PC-3 (cell line): Measurements from ENCODE around the gene CFAP57. TPM values are rescaled to one million over a fixed set of nuclear protein-coding genes. Genes with fewer than 3 reads are reported as not detected.

Source experiments
- ATAC-seq: fragments of 200-7000 bp; cut with Tn5 transposase; 2 replicates; pipeline ENCODE4 v1.9.1; 2020; ENCODE audit warnings: mild to moderate bottlenecking, moderate library complexity
- BruUV-seq: library from RNA; stranded (reverse); fragments of 400-500 nt; replicated peaks from 2 replicates; lab custom pipeline; 2021; lab: Mats Ljungman, UMichigan
- CTCF ChIA-PET: fragments of 300-600 bp; sonication (Branson Sonifier 250); formaldehyde crosslinking; loops from one replicate; lab custom pipeline; 2022; ENCODE audit warnings: antibody characterized with exemption; lab: Charles Lee
- POLR2A ChIA-PET: fragments of 300-600 bp; sonication (Branson Sonifier 250); formaldehyde crosslinking; loops from one replicate; lab custom pipeline; 2022; ENCODE audit warnings: antibody characterized with exemption; ENCODE audit not compliant: unreplicated experiment; lab: Charles Lee
- DNase-seq: peaks from one replicate; pipeline ENCODE4 v3.0.0-alpha.2; 2015
- H2AFZ ChIP-seq: fragments of 300-600 bp; sonication (generic); 2 replicates; pipeline ENCODE4 v1.6.0; 2016; ENCODE audit warnings: antibody characterized with exemption, low read length
- H3F3A ChIP-seq: fragments of 300-600 bp; sonication (generic); one replicate; pipeline ENCODE4 v1.6.0; 2017; ENCODE audit warnings: antibody characterized with exemption, low read length, control low read depth, mild to moderate bottlenecking; ENCODE audit not compliant: unreplicated experiment
- H3K27ac ChIP-seq: fragments of 300-600 bp; sonication (generic); 2 replicates; pipeline ENCODE4 v1.5.1; 2016; ENCODE audit warnings: mild to moderate bottlenecking, low read length
- H3K27me3 ChIP-seq: fragments of 300-600 bp; sonication (generic); 2 replicates; pipeline ENCODE4 v1.6.1; 2016; ENCODE audit warnings: low read length, mixed read lengths
- H3K36me3 ChIP-seq: fragments of 300-600 bp; sonication (generic); 2 replicates; pipeline ENCODE4 v1.6.1; 2016; ENCODE audit warnings: low read depth, mixed run types, low read length, mixed read lengths
- H3K4me1 ChIP-seq: fragments of 300-600 bp; sonication (generic); 2 replicates; pipeline ENCODE4 v1.5.1; 2016; ENCODE audit warnings: low read length; ENCODE audit not compliant: insufficient read depth
- H3K4me2 ChIP-seq: fragments of 300-600 bp; sonication (generic); 2 replicates; pipeline ENCODE4 v1.6.0; 2016; ENCODE audit warnings: low read length
- H3K4me3 ChIP-seq: fragments of 300-600 bp; sonication (generic); 2 replicates; pipeline ENCODE4 v1.5.1; 2016; ENCODE audit warnings: mild to moderate bottlenecking, low read length, mixed read lengths
- H3K79me2 ChIP-seq: fragments of 300-600 bp; sonication (generic); 2 replicates; pipeline ENCODE4 v1.6.1; 2017; ENCODE audit warnings: low read length, mixed read lengths
- H3K9ac ChIP-seq: fragments of 300-600 bp; sonication (generic); 2 replicates; pipeline ENCODE4 v1.6.0; 2016; ENCODE audit warnings: mild to moderate bottlenecking, low read length
- H3K9me2 ChIP-seq: fragments of 300-600 bp; sonication (generic); replicated peaks from 2 replicates; pipeline ENCODE4 v1.6.1; 2016; ENCODE audit warnings: mixed run types, low read length, mixed read lengths
- H3K9me3 ChIP-seq: fragments of 300-600 bp; sonication (generic); 2 replicates; pipeline ENCODE4 v1.6.1; 2016; ENCODE audit warnings: low read length, mixed read lengths
- H4K20me1 ChIP-seq: fragments of 300-600 bp; sonication (generic); 2 replicates; pipeline ENCODE4 v1.6.1; 2016; ENCODE audit warnings: low read length, mixed read lengths
- EZH2 ChIP-seq: fragments of 300-600 bp; sonication (generic); IDR thresholded peaks from one replicate; pipeline ENCODE4 v1.6.1; 2017; ENCODE audit warnings: antibody characterized with exemption, mild to moderate bottlenecking, low read length; ENCODE audit not compliant: unreplicated experiment
- EZH2phosphoT487 ChIP-seq: fragments of 300-600 bp; sonication (generic); IDR thresholded peaks from 2 replicates; pipeline ENCODE4 v1.6.1; 2018; ENCODE audit warnings: mild to moderate bottlenecking, antibody characterized with exemption, low read length, borderline replicate concordance
- intact Hi-C: fragments of 100-400 bp; cut with micrococcal nuclease; formaldehyde crosslinking; loops from 2 replicates; pipeline ENCODE4 v1.9.0; 2023
- total RNA-seq: library from RNA; depleted of rRNA; stranded (reverse); fragments of >200 nt; gene quantifications from 2 replicates; pipeline ENCODE4 v1.2.3, GENCODE V29; 2014
- TF ChIP-seq, protein P1 (sequence below): fragments of 300-600 bp; sonication (generic); conservative IDR thresholded peaks from 2 replicates; pipeline ENCODE4 v1.5.1; 2017; ENCODE audit warnings: antibody characterized with exemption, low read depth, mild to moderate bottlenecking, low read length

The CFAP57 gene
- total RNA-seq, 1 experiment from 2014 or later = 1.2 TPM

DNA sequence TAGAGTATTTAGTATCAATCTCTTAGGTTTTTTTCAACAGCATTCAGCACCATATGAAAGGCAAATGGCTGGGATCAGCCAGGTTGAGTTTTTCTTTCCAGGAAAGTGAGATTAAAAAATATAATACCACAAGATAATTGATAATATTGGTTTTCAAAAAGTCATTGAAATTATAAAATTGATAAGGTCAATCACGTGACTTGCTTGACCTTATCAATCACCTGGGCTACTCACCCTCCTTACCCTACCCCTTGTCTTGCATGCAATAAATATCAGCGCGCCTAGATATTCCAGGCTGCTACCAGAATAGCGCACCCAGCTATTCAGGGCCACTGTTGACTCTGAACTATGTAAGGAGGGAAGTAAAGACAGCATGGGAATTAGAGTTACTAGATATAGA is 31.5 kb upstream of the CFAP57 start:
- POLR2A ChIA-PET = no interaction called here
- no TSS peak for BruUV-seq
- H3F3A ChIP-seq = no peaks in the 10 kb centered on the region
- H3K4me3 ChIP-seq = no peak overlapping the region
- no peaks in the 10 kb centered on the region for H3K36me3 ChIP-seq
- DNase-seq = no peak
- no peak overlapping the region for H3K9ac ChIP-seq
- no peaks in the 10 kb centered on the region for H3K79me2 ChIP-seq
- CTCF ChIA-PET = no interaction called here
- intact Hi-C loops = no loop called here
- H3K27me3 ChIP-seq = no peaks in the 10 kb centered on the region
- H3K9me3 ChIP-seq = no peaks in the 10 kb centered on the region
- H2AFZ ChIP-seq = no peak overlapping the region
- no peaks in the 10 kb centered on the region for H4K20me1 ChIP-seq
- no peak overlapping the region for H3K27ac ChIP-seq
- peaks cover 28% of the 10 kb centered on the region for H3K4me1 ChIP-seq
- TF ChIP-seq EZH2 (no peak), EZH2phosphoT487 (no peak)
- TF ChIP-seq, protein P1, sequence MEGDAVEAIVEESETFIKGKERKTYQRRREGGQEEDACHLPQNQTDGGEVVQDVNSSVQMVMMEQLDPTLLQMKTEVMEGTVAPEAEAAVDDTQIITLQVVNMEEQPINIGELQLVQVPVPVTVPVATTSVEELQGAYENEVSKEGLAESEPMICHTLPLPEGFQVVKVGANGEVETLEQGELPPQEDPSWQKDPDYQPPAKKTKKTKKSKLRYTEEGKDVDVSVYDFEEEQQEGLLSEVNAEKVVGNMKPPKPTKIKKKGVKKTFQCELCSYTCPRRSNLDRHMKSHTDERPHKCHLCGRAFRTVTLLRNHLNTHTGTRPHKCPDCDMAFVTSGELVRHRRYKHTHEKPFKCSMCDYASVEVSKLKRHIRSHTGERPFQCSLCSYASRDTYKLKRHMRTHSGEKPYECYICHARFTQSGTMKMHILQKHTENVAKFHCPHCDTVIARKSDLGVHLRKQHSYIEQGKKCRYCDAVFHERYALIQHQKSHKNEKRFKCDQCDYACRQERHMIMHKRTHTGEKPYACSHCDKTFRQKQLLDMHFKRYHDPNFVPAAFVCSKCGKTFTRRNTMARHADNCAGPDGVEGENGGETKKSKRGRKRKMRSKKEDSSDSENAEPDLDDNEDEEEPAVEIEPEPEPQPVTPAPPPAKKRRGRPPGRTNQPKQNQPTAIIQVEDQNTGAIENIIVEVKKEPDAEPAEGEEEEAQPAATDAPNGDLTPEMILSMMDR = no peak
- H3K9me2 ChIP-seq = no peaks in the 10 kb centered on the region
- no peak for ATAC-seq
- H3K4me2 ChIP-seq = no peak overlapping the region

DNA sequence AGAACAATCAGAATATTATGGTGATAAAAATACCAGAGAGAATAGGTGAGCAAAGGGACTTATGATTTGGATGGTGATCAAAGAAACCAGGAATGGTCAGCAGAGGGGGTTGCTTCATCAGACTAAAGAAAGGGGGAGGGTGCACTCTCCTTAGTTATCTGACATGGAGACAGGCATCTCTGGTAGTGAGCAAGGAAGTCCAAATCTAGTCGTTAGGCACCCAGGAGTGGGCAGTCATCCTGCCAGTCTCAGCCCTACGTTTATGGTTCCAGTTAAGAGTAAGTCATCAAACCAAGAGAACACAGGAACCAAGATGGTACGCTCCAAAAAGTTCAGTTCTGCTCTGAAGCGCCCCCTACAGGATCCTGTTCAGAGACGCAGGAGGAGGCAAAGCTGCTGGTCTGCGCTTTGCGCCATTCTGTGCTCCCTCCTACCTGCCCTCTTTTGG is 28.7 kb upstream of the CFAP57 start:
- DNase-seq (peak; percentile 27), ATAC-seq (no peak)
- Histone ChIP-seq H3K27me3 (no peaks in the 10 kb centered on the region), H3K4me2 (no peak overlapping the region), H3K4me1 (peaks cover 23% of the 10 kb centered on the region), H2AFZ (no peak overlapping the region), H3K36me3 (no peaks in the 10 kb centered on the region), H4K20me1 (no peaks in the 10 kb centered on the region), H3K9me2 (no peaks in the 10 kb centered on the region), H3K9ac (no peak overlapping the region), H3K9me3 (no peaks in the 10 kb centered on the region), H3K4me3 (no peak overlapping the region), H3F3A (no peaks in the 10 kb centered on the region), H3K79me2 (no peaks in the 10 kb centered on the region), H3K27ac (no peak overlapping the region)
- POLR2A ChIA-PET = no interaction called here
- intact Hi-C loops = no loop called here
- no TSS peak for BruUV-seq
- CTCF ChIA-PET = no interaction called here
- TF ChIP-seq, protein P1 = peak; percentile 63
- no peak for TF ChIP-seq EZH2phosphoT487

DNA sequence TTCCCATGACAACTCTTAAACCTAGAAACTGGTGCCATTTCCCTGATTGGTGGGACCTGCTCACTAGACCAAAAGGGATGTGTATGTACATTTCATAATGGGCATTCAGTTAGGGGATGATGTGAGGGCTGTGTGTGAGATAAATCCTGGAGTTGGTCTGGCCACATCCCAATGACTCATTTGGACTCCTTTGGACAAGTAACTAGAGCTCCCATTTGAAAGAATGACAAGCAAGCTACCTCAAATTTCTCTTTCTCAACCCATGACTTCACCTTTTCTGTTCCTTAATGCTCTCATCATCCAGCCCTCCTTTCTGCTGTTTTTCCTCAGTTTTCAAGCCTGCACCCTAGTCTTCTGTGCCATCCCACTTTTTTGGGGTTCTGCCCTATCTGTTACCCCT is 27.9 kb upstream of the CFAP57 start:
- Histone ChIP-seq H4K20me1 (no peaks in the 10 kb centered on the region), H3K4me2 (no peak overlapping the region), H3K36me3 (no peaks in the 10 kb centered on the region), H3K9me3 (no peaks in the 10 kb centered on the region), H2AFZ (no peak overlapping the region), H3K4me1 (peaks cover 23% of the 10 kb centered on the region), H3K27me3 (no peaks in the 10 kb centered on the region), H3K79me2 (no peaks in the 10 kb centered on the region), H3K4me3 (no peak overlapping the region), H3K9ac (no peak overlapping the region), H3K9me2 (no peaks in the 10 kb centered on the region), H3K27ac (peak overlapping the region; percentile 29; the same call in 1 of the 2 replicates), H3F3A (no peaks in the 10 kb centered on the region)
- DNase-seq = peak; percentile 92
- peak; percentile 40; the same call in 1 of the 2 replicates for ATAC-seq
- POLR2A ChIA-PET = no interaction called here
- BruUV-seq = no TSS peak
- TF ChIP-seq, protein P1 = no peak
- TF ChIP-seq EZH2phosphoT487 (no peak), EZH2 (no peak)
- intact Hi-C loops = no loop called here
- CTCF ChIA-PET = interaction anchor here (0.9 kb wide), 1 partner anchor 71 kb away, joined by 3 read pairs; no protein-coding TSS in a partner anchor
